B cell (primary cell): ENCODE measurements around the gene IGLON5. TPM values are rescaled to one million over a fixed set of nuclear protein-coding genes. Genes with fewer than 3 reads are reported as not detected.

ENCODE experiments used
- ATAC-seq: fragments of 200-7000 bp; cut with Tn5 transposase; one replicate; pipeline ENCODE4 v1.10.0; 2021; ENCODE audit warnings: low read depth, mild to moderate bottlenecking, moderate number of reproducible peaks, moderate library complexity
- CTCF ChIA-PET: fragments of 350-600 bp; sonication (Branson Sonifier 250); formaldehyde crosslinking; loops from one replicate; lab custom pipeline; 2021; ENCODE audit warnings: antibody characterized with exemption, inconsistent platforms; lab: Charles Lee
- POLR2A ChIA-PET: fragments of 350-600 bp; sonication (Branson Sonifier 250); formaldehyde crosslinking; loops from one replicate; lab custom pipeline; 2021; ENCODE audit warnings: antibody characterized with exemption; lab: Charles Lee
- DNase-seq: peaks from one replicate; pipeline ENCODE4 v3.0.0; 2013
- H2AFZ ChIP-seq: 2 replicates; pipeline ENCODE4 v1.6.1; 2012; ENCODE audit warnings: mild to moderate bottlenecking, low read depth, low read length; ENCODE audit not compliant: insufficient read depth, poor library complexity, severe bottlenecking
- H3K27ac ChIP-seq, 2 donors: 1 replicate in 1 of 2; 2 replicates in 1 of 2; pipeline ENCODE4 v1.5.1; 2012 to 2013; ENCODE audit warnings: low read length in 2 of 2, mild to moderate bottlenecking in 2 of 2, moderate library complexity in 1 of 2
- H3K27me3 ChIP-seq, 4 experiments: fragments of 200-600 bp in 1 of 4; sonication (generic) in 1 of 4; replicated peaks in 1 of 4; 1 replicate in 2 of 4; 2 replicates in 2 of 4; pipeline versions ENCODE4 v1.6.1 to v1.7.0; 2013 to 2016; ENCODE audit warnings: low read length in 3 of 4, mild to moderate bottlenecking in 2 of 4, mixed read lengths in 1 of 4, moderate library complexity in 1 of 4; ENCODE audit not compliant: insufficient read depth in 4 of 4, control insufficient read depth in 3 of 4; ENCODE audit errors: control extremely low read depth in 1 of 4
- H3K36me3 ChIP-seq, 2 experiments: replicated peaks in 1 of 2; 1 replicate in 1 of 2; 2 replicates in 1 of 2; pipeline versions ENCODE4 v1.6.1 to v1.7.1; 2013; ENCODE audit warnings: low read length in 1 of 2; ENCODE audit not compliant: insufficient read depth in 2 of 2, control insufficient read depth in 1 of 2; ENCODE audit errors: control extremely low read depth in 1 of 2, extremely low read depth in 1 of 2
- H3K4me1 ChIP-seq, 2 donors: fragments of 200-600 bp in 1 of 2; sonication (generic) in 1 of 2; 1 replicate in 1 of 2; 2 replicates in 1 of 2; pipeline versions ENCODE4 v1.5.1 to v1.6.1; 2013 to 2017; ENCODE audit warnings: low read length in 2 of 2; ENCODE audit not compliant: control insufficient read depth in 2 of 2, insufficient read depth in 2 of 2
- H3K4me2 ChIP-seq: replicated peaks from 2 replicates; pipeline ENCODE3; 2012; ENCODE audit warnings: mild to moderate bottlenecking, low read depth, low read length; ENCODE audit not compliant: poor library complexity, severe bottlenecking
- H3K4me3 ChIP-seq, 5 experiments: fragments of 200-600 bp in 1 of 5; sonication (generic) in 1 of 5; 1 replicate in 3 of 5; 2 replicates in 2 of 5; pipeline versions ENCODE4 v1.5.1 to v1.7.0; 2011 to 2016; ENCODE audit warnings: low read length in 4 of 5, mild to moderate bottlenecking in 4 of 5, low read depth in 2 of 5, control low read depth in 1 of 5, moderate library complexity in 1 of 5; ENCODE audit not compliant: insufficient read depth in 1 of 5; ENCODE audit errors: control extremely low read depth in 1 of 5, extremely low read depth in 1 of 5
- H3K79me2 ChIP-seq: fragments of 200-600 bp; sonication (generic); one replicate; pipeline ENCODE4 v1.6.0; 2016; ENCODE audit warnings: low read length; ENCODE audit not compliant: control insufficient read depth, insufficient read depth
- H3K9ac ChIP-seq: fragments of 200-600 bp; sonication (generic); 2 replicates; pipeline ENCODE4 v1.6.1; 2017; ENCODE audit warnings: mild to moderate bottlenecking, low read length, moderate library complexity
- H3K9me3 ChIP-seq, 3 donors: one replicate each; pipeline versions ENCODE4 v1.6.1 to v1.7.1; 2013; ENCODE audit warnings: low read length in 2 of 3; ENCODE audit not compliant: control insufficient read depth in 2 of 3, insufficient read depth in 1 of 3; ENCODE audit errors: control extremely low read depth in 1 of 3
- H4K20me1 ChIP-seq: 2 replicates; pipeline ENCODE4 v1.6.0; 2012; ENCODE audit warnings: mild to moderate bottlenecking, low read length; ENCODE audit not compliant: insufficient read depth, control insufficient read depth, poor library complexity, severe bottlenecking
- H3K27ac Mint-ChIP-seq: one replicate; pipeline ENCODE4 v1.8.0; 2021; ENCODE audit warnings: mixed read lengths
- H3K27me3 Mint-ChIP-seq: one replicate; pipeline ENCODE4 v1.8.0; 2021; ENCODE audit warnings: mixed read lengths
- H3K4me1 Mint-ChIP-seq: one replicate; pipeline ENCODE4 v1.8.0; 2021; ENCODE audit warnings: mixed read lengths
- H3K4me3 Mint-ChIP-seq: one replicate; pipeline ENCODE4 v1.8.0; 2021; ENCODE audit warnings: mixed read lengths
- H3K9me3 Mint-ChIP-seq: one replicate; pipeline ENCODE4 v1.8.0; 2022; ENCODE audit warnings: mixed read lengths; ENCODE audit not compliant: insufficient read depth
- EZH2 ChIP-seq: IDR thresholded peaks from 2 replicates; pipeline ENCODE4 v1.6.1; 2012; ENCODE audit warnings: borderline replicate concordance, low read depth, mild to moderate bottlenecking, moderate library complexity, low read length; ENCODE audit not compliant: insufficient read depth, poor library complexity, severe bottlenecking
- WGBS: methylation state at CpG from one replicate; pipeline ENCODE4 v1.1.5; 2013; ENCODE audit warnings: missing lambda C conversion rate; ENCODE audit not compliant: insufficient coverage; 5-methylcytosine and 5-hydroxymethylcytosine counted together
- intact Hi-C: fragments of 100-400 bp; cut with micrococcal nuclease; formaldehyde crosslinking; loops from one replicate; pipeline ENCODE4 v1.10.0; 2022
- polyA plus RNA-seq: library from polyadenylated mRNA; depleted of rRNA; stranded (reverse); fragments of >200 nt; gene quantifications from 2 replicates; pipeline ENCODE4 v1.2.3, GENCODE V29; 2012
- total RNA-seq, 2 donors: library from RNA; stranded (reverse); fragments of 120-200 nt in 1 of 2; gene quantifications; 1 replicate in 1 of 2; 2 replicates in 1 of 2; pipeline versions ENCODE4 v1.2.3 to v1.2.4, GENCODE V29; 2013 to 2022
- TF ChIP-seq, protein P1 (sequence below): fragments of 200-600 bp; IDR thresholded peaks from one replicate; pipeline ENCODE4 v1.8.0; 2022; ENCODE audit warnings: antibody characterized with exemption, mild to moderate bottlenecking

Gene IGLON5
- total and polyA plus RNA-seq, 2 donors (not counting 1 experiment from before 2014, with no cell fraction given): not detected

DNA sequence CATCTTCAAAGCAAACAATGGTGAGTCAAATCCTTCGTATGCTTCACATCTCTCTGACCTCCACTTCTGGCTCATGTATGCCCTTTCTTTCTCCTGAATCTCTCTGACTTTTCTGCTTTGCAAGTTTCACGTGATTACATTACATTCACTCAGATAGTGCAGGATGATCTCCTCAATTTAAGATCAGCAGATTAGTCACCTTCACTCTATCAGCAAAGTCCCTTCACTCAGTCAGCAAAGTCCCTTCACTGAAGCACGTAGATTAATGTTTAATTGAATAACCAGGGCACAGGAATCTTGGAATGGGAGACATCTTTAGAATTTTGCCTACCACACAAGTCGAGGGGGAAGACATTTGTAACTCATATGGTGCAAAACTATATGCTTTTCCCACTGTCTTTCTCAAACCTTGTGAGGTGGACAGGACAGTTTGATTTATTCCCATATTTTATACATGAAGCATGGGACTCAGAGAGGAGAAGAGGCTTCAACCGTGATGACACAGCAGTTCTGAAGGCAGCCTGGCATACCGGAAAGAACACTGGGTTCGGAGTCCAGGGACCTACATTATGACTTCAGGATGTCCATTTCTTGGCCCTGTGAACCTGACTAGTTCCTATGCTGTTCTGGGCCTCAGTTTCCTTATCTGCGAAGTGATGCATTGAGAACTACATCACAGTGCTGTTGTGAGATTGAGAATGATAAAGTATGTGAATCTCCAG lies 37.2 kb upstream of the IGLON5 start:
- no peak for DNase-seq
- ATAC-seq: no peak
- H3K4me3 ChIP-seq: no peak overlapping the region
- 96% methylated on average over 7 of the region's 8 CpGs for WGBS
- Mint-ChIP-seq H3K27ac (no peak overlapping the region), H3K9me3 (peaks cover 4% of the 10 kb centered on the region), H3K27me3 (peaks cover 30% of the 10 kb centered on the region), H3K4me1 (no peaks in the 10 kb centered on the region), H3K4me3 (no peak overlapping the region)
- intact Hi-C loops: no loop called here
- peaks cover 0 to 12% (median 0%) of the 10 kb centered on the region in 3 donors for H3K9me3 ChIP-seq
- no peaks in the 10 kb centered on the region for H3K36me3 ChIP-seq
- H3K4me2 ChIP-seq: no peak overlapping the region
- no peaks in the 10 kb centered on the region for H3K4me1 ChIP-seq
- H3K27me3 ChIP-seq: peaks cover 0 to 13% (median 2%) of the 10 kb centered on the region in 4 experiments
- H3K9ac ChIP-seq: no peak overlapping the region
- TF ChIP-seq EZH2: no peak
- TF ChIP-seq, protein P1, sequence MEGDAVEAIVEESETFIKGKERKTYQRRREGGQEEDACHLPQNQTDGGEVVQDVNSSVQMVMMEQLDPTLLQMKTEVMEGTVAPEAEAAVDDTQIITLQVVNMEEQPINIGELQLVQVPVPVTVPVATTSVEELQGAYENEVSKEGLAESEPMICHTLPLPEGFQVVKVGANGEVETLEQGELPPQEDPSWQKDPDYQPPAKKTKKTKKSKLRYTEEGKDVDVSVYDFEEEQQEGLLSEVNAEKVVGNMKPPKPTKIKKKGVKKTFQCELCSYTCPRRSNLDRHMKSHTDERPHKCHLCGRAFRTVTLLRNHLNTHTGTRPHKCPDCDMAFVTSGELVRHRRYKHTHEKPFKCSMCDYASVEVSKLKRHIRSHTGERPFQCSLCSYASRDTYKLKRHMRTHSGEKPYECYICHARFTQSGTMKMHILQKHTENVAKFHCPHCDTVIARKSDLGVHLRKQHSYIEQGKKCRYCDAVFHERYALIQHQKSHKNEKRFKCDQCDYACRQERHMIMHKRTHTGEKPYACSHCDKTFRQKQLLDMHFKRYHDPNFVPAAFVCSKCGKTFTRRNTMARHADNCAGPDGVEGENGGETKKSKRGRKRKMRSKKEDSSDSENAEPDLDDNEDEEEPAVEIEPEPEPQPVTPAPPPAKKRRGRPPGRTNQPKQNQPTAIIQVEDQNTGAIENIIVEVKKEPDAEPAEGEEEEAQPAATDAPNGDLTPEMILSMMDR: no peak
- CTCF ChIA-PET: no interaction called here
- no peak overlapping the region for H2AFZ ChIP-seq
- no peaks in the 10 kb centered on the region for H3K79me2 ChIP-seq
- H3K27ac ChIP-seq: no peak overlapping the region
- POLR2A ChIA-PET: no interaction called here
- H4K20me1 ChIP-seq: no peaks in the 10 kb centered on the region

DNA sequence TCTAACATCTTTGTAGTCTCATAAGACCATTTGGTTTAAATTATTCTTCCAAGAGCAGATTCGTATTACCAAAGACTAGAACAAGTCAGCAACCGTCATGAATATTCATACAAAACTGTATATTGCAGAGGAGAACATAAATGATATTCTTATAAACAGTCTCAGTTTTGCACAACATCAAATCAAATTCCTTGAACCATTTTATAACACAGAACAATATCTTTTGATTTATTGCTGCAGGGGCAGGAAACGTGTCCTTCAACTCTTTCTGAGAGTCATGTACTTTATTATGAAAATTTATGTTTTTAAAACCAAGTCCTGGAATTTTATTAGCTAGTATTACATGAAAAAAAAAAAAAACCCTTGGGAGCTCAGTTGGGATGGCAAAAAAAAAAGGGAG lies 34.3 kb upstream of the IGLON5 start:
- H3K9ac ChIP-seq: no peak overlapping the region
- intact Hi-C loops: no loop called here
- H3K4me3 Mint-ChIP-seq: no peak overlapping the region
- H3K79me2 ChIP-seq: no peaks in the 10 kb centered on the region
- no peaks in the 10 kb centered on the region for H3K36me3 ChIP-seq
- DNase-seq (no peak), ATAC-seq (no peak)
- no peaks in the 10 kb centered on the region for H3K4me1 ChIP-seq
- H3K9me3 ChIP-seq: peaks cover 0 to 17% (median 0%) of the 10 kb centered on the region in 3 donors
- no peak overlapping the region for H3K4me3 ChIP-seq
- H3K27ac Mint-ChIP-seq: no peak overlapping the region
- peaks cover 7% of the 10 kb centered on the region for H3K9me3 Mint-ChIP-seq
- H3K27ac ChIP-seq: no peak overlapping the region
- ChIA-PET POLR2A (no interaction called here), CTCF (no interaction called here)
- peaks cover 31% of the 10 kb centered on the region for H3K27me3 Mint-ChIP-seq
- TF ChIP-seq EZH2: no peak
- no CpG with 5 or more reads among the region's 3 CpGs for WGBS
- no peak overlapping the region for H2AFZ ChIP-seq
- no peaks in the 10 kb centered on the region for H4K20me1 ChIP-seq
- no peaks in the 10 kb centered on the region for H3K4me1 Mint-ChIP-seq
- H3K27me3 ChIP-seq: peaks cover 0 to 6% (median 0%) of the 10 kb centered on the region in 4 experiments
- H3K4me2 ChIP-seq: no peak overlapping the region
